Activated CD8-positive, alpha-beta memory T cell treated with anti-CD3 and anti-CD28 coated beads for 1 hour (primary cell): ENCODE measurements around the gene TPM4.

Experiments
- DNase-seq, 2 donors: peaks; one replicate each; pipeline ENCODE4 v3.0.0-alpha.2; 2020; ENCODE audit warnings: low read depth in 1 of 2; ENCODE audit errors: extremely low read depth in 1 of 2

The TPM4 gene

GRCh38 chr19:16041299-16041990, 34.9 kb upstream of the TPM4 start:
- peak; percentile 32 to 69 for DNase-seq

- DNase-seq, result no peak
Observed at GRCh38 chr19:16041991-16042386, 34.3 kb upstream of the TPM4 start.

- DNase-seq, result no peak
Observed at GRCh38 chr19:16042533-16043085, 33.7 kb upstream of the TPM4 start.

- no peak for DNase-seq
Observed at GRCh38 chr19:16043156-16043757, 33.0 kb upstream of the TPM4 start.

- DNase-seq, result no peak
Observed at GRCh38 chr19:16044746-16045145, 31.5 kb upstream of the TPM4 start.

GRCh38 chr19:16045171-16045570, 31.1 kb upstream of the TPM4 start:
- DNase-seq, result no peak

- DNase-seq, result no peak
Observed at GRCh38 chr19:16045893-16046292, 30.4 kb upstream of the TPM4 start.

GRCh38 chr19:16048583-16048982, 27.7 kb upstream of the TPM4 start:
- no peak for DNase-seq

GRCh38 chr19:16051254-16052025, 24.9 kb upstream of the TPM4 start:
- no peak for DNase-seq

- DNase-seq, result no peak
Observed at GRCh38 chr19:16052353-16052752, 23.9 kb upstream of the TPM4 start.

- no peak for DNase-seq
Observed at GRCh38 chr19:16057062-16057461, 19.2 kb upstream of the TPM4 start.

GRCh38 chr19:16060294-16060693, 16.0 kb upstream of the TPM4 start:
- no peak for DNase-seq

GRCh38 chr19:16061943-16062342, 14.4 kb upstream of the TPM4 start:
- no peak for DNase-seq

- DNase-seq, result no peak
Observed at GRCh38 chr19:16062789-16063188, 13.5 kb upstream of the TPM4 start.

GRCh38 chr19:16064209-16064889, 11.9 kb upstream of the TPM4 start:
- no peak for DNase-seq

- DNase-seq, result no peak
Observed at GRCh38 chr19:16066611-16067104, 9.6 kb upstream of the TPM4 start.

- DNase-seq, result no peak
Observed at GRCh38 chr19:16067205-16067938, 8.9 kb upstream of the TPM4 start.

GRCh38 chr19:16068696-16069259, 7.5 kb upstream of the TPM4 start:
- no peak for DNase-seq

- no peak for DNase-seq
Observed at GRCh38 chr19:16069813-16070365, 6.4 kb upstream of the TPM4 start.
